Loucy (cell line): ENCODE measurements around the gene HLF.

Experiments used
- EZH2phosphoT487 ChIP-seq: fragments of 200-600 bp; IDR thresholded peaks from 2 replicates; pipeline ENCODE4 v1.6.1; 2018; ENCODE audit warnings: antibody characterized with exemption, mild to moderate bottlenecking, moderate library complexity, borderline replicate concordance
- TF ChIP-seq, protein P1 (sequence below): fragments of 200-600 bp; sonication (generic); conservative IDR thresholded peaks from 2 replicates; pipeline ENCODE4 v1.5.1; 2014; ENCODE audit warnings: mild to moderate bottlenecking, antibody characterized with exemption, low read length

DNA sequence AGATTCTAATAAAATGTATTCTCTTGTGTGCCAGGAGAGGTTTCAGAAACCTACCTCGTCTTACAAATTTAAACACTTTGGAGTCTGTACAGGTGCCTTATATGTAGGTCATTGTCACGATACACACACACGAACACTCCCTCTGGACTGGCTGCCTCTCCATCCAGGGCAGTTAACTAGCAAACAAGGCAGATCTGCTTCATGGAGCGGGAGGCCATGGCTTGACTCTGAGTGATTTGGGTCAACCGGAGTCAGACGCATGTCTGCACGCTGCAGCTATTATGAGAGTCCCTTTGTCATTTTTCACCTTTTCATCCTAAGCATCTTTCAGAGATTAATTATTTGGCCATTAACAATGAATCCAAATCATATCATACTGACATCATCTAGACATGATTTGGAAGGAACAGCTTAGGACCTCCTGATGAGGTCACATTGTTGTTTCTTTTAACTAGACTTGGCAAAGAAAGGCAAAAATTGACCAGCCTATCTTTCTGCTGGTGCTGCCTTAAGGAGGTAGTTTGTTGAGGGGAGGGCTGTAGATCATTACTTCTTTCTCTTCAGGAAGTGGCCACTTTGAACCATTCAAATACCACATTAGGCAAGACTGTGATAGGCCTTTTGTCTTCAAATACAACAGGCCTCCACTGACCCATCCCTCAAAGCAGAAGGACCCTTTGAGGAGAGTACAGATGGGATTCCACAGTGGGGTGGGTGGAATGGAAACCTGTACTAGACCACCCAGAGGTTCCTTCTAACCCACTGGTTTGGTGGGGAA is 58.9 kb downstream of the HLF start:
- TF ChIP-seq, protein P1, sequence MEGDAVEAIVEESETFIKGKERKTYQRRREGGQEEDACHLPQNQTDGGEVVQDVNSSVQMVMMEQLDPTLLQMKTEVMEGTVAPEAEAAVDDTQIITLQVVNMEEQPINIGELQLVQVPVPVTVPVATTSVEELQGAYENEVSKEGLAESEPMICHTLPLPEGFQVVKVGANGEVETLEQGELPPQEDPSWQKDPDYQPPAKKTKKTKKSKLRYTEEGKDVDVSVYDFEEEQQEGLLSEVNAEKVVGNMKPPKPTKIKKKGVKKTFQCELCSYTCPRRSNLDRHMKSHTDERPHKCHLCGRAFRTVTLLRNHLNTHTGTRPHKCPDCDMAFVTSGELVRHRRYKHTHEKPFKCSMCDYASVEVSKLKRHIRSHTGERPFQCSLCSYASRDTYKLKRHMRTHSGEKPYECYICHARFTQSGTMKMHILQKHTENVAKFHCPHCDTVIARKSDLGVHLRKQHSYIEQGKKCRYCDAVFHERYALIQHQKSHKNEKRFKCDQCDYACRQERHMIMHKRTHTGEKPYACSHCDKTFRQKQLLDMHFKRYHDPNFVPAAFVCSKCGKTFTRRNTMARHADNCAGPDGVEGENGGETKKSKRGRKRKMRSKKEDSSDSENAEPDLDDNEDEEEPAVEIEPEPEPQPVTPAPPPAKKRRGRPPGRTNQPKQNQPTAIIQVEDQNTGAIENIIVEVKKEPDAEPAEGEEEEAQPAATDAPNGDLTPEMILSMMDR, result no peak
- TF ChIP-seq EZH2phosphoT487, result no peak
